HPDE6-E6E7 (cell line): ENCODE data around the gene MBNL2.

Experiments used
- DNase-seq: peaks from one replicate; pipeline ENCODE4 v3.0.0; 2011; ENCODE audit warnings: missing footprints; ENCODE audit errors: extremely low spot score

Gene MBNL2

DNA sequence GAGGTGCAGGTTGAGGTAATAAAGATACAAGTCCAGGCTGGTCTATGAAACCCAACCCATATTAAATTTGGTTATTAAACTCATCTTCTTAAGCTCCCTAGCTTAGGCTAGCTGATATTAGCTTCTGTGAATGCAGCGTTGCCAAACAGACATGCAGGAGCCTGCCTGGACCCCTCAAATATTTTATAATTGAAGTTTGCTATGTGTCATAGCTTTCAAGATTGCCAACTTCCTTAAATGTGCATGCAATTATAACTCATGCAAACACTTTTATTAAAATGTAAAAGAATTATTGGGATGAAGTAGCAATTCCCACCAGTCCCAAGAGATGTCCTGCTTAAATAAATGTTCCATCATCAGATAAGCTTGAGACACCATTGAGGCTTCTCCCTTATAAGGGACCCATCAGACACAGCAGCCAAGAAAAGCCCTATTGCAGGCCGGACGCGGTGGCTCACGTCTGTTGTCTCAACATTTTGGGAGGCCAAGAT is 51.3 kb downstream of the MBNL2 start:
- DNase-seq: peak; percentile 69

DNA sequence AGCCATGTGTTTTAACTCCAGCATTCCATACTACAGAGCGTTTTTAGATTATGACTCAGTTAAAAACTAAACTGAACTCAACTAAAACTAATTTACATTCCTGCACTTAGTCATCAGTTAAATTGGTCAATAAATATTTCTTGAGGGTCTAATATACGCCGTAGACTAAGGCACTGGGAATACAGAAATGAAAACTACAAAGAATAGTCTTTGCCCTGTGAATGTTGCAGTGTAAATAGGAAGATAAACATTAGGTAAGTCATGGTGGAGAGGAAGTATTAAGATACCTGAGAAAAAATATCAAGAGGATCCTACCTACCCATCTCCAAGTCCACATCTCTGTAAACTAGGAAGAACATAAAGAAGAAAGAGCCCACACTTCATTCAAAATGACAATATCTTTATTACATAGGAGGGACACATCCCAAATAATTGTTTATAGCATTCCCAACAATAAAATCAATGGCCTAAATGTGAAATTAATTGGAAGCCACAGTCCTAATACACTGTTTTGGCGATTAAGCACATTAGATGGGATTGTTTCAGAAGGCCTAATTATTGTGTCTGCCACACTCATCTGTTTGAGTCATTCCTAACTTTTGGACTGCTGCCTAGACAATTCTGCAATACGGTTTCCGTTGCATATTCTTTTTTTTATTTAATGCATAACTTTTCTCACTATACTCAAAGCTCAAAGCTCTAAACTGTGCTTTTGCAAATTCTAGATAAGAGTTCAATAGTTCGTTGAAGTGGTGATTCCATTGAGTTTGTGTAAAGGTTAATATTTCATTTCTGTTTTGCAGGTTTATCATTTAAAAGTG is 52.9 kb downstream of the MBNL2 start:
- peak; percentile 39 for DNase-seq

DNA sequence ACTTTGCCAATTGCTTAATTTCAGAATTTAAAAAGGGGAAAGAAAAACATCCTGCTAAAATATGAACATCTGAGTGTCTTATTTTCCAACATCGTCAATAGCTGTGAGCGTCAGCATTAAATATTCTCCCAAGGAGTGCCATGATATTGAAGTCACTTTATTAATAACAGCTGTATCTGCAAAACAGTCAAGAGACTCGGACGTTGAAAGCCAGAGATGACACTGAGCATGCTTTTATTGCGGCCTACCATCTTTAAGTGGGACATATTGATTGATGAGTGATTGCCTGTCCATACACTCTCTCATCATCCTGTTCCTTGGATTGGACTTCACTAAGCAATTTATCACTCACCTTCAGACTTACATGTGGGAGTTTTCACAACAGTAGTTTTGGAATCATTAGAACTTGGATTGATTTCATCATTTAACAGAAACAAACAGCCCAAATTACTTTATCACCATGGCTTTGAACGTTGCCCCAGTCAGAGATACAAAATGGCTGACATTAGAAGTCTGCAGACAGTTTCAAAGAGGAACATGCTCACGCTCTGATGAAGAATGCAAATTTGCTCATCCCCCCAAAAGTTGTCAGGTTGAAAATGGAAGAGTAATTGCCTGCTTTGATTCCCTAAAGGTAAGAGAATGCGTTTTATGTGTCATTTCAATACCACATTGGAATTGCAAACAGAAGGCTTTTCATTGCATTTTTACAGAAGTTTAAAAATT is 53.8 kb downstream of the MBNL2 start:
- no peak for DNase-seq

DNA sequence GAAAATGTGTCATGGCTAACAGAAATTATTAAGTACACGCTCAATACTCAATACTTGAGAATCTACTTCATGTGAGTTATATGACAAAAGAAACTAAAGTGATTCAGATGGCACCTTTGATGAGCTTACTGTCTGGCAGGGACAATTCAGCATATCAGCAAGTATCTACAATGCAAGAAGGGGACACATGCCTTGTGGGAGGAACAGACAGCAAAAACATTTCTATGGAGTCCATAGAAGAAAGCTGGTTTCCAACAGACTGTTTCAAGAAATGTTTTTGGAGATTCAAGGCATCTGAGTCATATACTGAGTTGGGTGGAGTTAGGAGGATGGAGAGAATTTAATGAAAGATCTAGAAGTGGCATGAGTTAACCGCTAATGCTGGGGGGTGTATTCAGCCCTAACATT is 54.7 kb downstream of the MBNL2 start:
- DNase-seq: no peak

DNA sequence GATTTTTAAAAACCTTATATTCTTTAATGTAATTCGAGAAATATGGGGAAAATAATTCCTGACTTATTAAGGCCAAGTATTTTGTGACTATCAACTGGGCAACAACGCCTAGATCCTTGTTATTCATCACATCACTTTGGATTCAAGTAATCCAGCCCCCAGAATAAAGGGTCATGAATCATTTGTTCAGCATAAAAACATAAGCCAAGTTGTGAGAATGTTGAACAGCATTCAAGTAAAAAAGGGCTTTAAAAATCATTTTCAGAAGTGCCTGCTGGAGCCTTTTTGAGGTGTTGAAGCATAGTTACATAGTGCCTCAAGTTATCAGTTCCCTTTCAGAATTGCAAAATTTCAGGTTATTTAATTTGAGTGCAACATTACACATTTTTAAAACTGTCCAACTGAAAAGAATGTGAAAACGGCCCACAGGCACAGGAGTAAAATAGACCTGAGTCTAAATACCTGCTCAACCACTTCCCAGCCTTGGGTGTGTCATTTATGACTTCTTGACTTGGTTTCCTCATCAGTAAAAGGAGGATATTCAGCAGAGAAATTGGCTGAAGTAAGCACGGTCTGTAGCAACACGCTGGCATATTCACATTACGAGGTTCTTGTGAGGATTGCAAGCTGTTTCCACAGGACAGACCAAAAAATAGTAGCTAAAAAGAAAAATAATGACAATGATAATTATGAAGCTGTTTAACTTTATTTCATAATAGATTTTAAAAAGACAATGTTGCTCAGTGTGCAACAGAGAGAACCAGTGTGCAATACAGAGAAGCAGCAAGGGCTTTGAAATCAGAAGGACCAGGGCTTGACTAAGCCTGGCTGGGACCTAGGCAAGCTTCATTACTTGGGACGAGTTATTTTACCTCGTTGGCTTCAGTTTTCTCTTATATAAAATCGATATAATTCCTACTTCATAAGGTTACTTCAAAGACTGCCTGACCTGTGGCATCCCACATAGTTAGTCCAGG is 56.6 kb downstream of the MBNL2 start:
- DNase-seq: no peak

DNA sequence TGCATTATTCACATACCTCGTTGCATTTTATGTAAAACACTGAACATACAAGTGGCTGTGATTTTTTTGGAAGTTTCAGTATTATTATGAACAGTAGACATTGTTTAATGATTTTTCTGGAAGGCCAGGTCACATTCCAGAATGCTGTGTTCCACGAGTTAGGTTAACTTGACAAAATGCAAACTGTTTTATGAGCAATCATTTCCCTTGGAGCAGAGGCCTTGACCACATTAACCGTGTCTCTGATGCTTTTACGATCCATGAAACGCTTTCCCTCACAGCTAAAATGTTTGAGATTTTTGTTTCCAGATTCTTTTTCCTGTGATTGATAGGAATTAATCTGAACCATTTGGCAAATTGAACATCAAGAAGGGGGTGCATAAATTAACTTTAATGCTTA is 57.8 kb downstream of the MBNL2 start:
- no peak for DNase-seq

DNA sequence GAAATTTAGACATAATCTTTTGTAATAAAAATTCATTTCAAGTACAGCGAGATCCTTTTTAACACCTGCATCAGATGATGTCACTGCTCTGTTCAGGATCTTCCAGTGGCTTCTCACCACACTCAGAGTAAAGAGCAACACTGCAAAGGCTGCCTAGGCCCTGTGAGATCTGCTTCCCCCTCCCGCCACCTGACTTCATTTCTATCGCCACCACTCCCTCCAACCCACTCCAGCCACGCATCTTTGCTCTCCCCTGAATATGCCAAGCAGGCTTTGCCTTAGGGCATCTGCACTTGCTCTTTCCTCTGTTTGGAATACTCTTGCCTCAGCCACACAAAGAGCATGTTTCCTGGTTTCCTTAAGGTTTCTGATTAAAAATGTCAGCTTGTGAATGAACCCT is 58.3 kb downstream of the MBNL2 start:
- DNase-seq: no peak

DNA sequence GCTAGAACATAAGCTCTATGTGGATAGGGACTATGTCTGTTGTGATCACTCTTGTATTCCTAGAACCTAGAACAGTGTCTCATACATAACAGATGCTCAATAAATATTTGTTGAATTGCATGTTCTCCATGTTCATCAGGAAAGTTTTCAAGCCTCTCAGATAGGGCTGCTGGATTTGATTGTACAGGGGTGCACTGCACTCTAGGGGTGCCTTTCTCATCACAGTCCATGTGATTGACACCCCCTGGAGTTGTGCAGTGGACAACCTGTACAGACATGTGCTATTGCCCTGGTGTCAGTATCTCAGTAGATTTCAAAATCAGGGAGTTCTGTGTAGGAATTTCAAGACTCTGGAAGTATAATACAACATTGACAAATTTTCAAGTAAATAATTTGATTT is 58.9 kb downstream of the MBNL2 start:
- DNase-seq: no peak

DNA sequence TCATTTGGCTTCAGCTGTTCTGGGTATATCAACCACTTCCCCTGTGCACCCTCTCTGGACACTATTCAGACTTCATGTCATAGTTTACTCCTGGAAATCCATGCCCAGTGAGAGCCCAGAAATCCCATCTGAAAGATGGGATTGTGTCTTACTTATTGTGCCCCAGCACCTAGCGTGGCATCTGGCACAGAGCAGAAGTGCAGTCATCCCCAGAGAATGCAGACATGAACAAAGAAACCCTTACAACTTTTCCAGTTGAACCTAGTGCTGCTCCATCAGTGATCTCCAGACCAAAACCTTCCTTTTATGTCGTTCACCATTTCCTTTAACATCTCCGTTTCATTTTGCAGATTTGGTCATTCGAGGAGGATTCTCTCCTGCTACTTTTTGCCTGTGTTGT is 60.6 kb downstream of the MBNL2 start:
- DNase-seq: no peak

DNA sequence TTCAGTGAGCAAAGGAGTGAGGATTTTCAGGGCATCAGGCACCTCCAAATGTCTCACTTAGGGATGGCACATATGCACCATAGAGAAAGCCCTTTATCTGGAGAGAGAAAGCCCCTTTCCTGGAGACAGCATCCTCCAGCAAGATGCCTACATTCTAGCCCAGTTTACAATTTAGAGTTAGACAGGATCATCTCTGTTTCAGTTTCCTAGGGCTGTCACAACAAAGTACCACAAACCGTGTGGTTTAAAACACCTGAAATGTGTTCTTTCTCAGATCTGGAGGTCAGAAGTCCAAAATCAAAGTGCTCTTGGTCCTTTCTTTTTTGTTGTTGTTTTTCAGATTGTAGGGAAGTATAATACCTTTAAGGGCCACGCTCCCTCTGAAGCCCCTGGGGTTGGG is 61.8 kb downstream of the MBNL2 start:
- no peak for DNase-seq

DNA sequence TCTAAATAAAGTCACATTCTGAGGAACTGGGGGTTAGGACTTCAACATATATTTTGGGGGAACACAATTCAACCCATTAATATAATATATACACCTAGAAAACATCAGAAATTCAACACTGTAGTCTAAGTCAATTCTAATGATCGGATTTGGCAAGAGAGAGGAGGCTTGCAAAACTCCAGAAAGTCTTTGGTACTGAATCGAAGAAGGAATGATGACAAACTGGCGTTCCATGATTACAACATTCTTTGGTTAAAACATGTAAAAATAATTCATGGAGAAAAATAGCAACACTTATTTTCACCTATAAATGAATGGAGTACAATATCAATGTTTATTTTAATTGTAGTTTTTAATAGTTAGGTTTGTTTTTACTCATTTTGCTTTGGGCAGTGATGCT is 62.4 kb downstream of the MBNL2 start:
- DNase-seq: no peak

DNA sequence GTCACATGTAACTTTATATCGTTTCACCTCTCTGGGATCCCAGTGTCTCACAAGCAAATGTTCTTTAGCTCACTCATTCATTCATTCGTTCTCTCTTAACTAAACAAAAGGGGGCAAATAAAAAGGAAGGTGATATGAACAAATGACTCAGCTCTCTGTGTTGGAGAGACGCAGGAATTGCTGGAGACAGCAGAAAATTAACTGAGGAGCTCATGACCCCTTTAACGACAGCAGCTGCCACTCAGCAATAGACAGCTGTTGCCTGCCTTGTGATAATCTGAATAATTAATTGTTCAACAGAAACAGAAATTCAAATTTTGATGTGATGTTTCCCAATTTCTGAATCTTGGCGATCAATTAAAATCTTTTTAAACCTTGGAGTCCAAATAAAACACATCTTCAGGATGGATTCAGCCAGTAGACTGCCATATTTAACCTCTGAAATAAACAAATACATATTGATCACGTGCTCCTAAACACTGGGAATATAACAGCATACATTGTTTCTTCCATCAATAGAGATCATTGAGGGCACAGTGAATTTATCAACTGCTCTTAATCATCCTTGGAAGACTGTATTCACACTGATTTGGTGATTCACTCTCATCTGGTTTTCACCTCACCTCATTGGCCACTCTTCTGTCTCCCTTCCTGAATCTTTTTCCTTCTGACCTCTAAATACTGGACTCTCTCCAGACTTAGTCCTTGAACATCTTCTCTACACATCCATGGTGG is 63.3 kb downstream of the MBNL2 start:
- no peak for DNase-seq

DNA sequence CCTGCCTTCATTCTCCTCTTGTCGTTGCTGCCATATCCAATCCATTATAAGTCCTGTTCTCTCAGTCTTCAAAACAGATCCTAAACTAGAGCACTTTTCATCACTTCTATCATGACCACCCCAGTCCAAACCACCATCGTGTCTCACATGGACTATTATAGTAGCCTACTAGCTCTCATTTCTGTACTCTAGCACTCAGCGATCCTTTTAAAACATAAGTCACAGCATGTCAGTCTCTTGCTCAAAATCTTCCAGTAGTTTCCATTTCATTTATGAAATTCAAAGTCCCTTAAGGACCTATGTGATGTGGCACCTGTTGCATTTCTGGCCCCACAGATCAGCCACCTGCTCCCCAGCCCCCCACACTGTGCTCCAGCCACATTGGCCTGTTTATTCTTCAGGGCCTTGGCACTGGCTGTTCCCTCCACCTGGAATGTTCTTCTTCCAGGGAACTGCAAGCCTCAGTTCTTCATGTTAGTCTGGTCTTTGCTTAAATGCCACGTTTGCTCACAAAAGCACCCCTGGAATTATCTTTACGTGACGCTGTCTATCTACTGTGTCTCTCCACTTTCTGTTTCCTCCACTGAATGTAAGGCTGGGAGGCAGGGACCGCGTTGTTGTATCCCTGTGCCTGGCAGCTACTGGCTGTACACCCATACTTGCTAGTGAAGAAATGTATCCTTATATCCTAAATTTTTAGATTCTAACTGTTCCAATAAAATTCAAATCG is 64.3 kb downstream of the MBNL2 start:
- no peak for DNase-seq

DNA sequence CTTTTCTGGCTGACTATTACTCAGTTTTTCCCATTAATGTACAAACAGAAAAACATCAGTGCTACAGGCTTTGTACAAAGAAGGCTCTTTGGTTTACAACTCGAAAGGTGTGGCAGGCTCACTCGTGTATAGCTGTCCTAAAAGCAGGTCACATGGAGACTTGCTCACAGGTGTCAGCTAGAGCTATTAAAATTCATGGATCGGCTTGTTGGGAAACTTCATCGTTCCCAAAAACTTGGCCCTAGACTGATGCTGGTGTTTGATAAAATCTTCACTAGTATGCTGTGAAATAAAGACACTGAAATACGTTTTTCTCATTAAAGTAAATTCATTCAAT is 64.9 kb downstream of the MBNL2 start:
- no peak for DNase-seq

DNA sequence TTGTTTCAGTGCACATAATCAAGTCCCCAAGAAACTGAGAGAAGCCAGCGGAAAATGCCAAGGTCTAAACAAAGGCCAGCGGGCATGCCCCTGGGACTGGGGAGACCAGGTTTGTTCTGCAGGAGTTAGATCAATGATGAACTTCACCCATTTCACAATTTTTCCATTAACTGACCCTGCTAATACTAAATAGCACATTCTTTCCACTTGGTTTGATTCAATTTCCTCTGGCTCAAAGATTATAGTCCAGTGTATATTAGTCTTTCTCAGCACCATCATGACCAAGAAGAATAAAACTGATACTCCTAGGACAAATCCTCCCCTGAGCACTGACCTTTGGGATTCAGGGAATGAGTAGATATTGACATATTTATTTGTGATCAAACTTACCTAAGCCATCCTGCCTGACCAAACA is 66.4 kb downstream of the MBNL2 start:
- DNase-seq: no peak

DNA sequence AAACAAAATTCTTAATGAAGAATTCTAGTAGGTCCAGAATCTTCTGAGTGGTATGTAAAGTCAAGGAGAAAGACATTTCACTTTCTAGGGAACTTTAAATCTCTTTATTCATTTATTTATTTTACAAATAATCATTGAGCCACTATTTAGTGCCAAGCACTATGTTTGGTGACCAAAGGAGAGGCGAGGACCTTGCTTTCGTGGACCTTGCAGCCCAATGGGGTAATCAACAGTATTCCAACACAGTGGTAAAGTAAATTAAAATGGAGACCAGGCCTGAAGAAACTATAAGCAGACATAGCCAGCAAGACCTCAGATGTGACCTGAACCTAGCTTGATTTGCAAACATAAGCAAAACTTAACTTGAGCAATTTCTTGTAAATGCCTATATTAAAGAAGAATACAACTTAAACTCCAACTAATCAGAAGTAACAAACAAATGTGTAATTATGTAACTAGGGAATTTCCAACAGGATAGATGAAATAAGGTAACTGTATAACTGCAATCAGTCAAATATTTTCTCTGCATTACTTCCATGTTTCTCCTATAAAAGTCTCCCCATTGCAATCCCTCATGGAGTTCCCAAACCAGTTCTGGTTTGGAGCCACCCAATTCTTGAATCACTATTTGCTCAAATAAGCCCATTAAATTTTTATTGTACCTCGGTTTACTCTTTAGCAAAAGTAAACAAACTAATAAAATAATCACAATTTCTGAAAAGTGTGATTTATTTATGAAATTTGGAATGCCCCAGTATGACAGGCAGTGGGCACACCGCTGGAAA is 67.6 kb downstream of the MBNL2 start:
- no peak for DNase-seq

DNA sequence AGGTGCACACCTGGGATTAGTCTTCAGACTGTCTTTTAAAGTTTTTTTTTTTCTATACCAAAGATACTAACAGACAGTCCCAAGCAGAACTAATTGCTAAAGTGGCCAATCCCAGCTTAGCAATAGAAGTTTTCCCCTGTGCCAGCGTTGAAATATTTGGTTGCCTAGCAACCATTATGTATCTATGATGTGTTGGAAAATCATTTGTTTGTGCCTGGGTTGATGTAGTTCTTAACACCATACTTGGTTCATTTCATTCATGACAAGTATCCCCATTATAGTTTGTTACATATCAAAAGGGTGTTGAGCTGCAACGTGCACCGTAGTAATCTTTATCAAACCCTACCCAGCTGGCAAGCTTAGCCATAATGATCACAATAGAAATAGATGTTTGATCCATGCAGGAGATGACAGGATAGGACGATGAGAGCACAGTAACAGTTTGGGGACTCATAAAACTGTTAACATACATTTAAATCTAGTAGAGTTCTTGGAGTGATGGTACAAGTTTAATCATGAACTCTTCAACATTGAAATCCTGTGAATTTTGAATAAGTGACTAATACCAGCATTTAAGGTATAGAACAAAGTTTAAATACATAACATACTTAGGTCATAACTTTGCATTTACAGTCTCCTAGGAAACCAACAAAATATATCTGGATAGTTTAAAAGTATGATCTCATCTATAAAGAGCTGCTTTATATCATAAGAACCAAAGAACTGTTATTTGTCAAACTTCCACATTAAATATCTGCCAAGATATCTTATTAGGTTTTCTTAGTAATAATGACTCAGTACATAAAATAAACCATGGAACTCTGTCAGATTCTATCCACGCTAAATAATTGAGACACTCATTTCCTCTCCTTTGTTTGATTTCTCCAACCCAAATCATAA is 73.4 kb downstream of the MBNL2 start:
- no peak for DNase-seq

DNA sequence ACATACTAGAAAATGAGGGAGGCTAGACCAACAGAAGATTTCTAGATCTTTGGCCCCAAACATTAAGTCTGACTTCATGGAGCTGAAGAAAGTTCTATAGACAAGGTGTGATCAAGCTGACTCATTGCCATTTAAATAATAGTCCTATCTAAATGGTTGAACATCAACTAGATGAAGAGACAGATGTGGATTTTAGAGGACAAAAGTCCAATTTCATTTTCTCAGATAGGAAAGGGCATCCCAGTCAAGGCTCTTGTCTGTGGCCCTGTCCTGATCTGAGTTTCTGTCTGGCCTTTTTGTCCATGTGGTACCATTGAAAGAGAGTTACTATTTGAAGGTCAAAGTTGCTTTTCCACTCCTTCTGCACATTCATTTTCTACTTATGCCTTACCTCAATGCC is 74.6 kb downstream of the MBNL2 start:
- DNase-seq: no peak

DNA sequence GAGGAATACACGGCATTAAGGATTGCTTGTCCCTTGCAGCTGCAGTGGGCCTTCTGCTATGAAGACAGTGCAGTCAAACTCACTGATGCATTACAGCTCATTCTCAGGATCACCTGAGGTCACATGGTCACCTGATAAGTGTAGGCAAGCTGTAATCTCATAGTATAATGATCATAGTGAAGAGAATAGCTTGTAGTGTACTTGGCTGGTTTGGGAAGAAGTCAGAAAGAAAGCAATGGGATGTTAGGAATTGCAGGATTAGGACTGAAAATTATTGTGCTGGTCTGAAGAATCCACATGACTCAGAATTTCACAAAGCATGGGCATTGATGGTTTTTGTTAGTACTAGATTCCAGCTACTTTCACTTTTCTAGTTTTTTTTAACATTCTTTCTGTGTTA is 76.7 kb downstream of the MBNL2 start:
- DNase-seq: no peak
